ENCODE data around the gene ARL14EPL.

The ARL14EPL gene

DNA sequence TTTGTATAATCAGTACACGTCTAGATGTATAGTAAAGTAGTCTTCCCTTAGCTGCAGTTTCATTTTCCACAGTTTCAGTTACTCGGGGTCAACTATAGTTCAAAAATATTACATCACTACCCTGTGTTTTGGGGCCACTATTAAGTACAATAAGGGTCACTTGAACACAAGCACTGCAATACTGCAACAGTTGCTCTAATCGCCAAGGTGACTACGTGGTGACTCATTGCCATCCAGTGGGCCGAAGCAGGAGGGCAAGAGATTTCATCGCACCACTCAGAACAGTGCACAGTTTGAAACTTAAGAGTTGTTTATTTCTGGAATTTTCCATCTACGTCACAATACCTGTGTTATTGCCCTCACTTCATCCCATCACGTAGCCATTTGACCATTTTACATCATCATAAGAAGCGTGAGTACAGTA lies at the start of gene ARL14EPL:
TSS of gene ARL14EPL (plus strand) at position 379 of the 424 bp plus-strand sequence. CDS start 18,994 bp downstream, outside the sequence.
- DNase-seq, result peak; percentile 14

DNA sequence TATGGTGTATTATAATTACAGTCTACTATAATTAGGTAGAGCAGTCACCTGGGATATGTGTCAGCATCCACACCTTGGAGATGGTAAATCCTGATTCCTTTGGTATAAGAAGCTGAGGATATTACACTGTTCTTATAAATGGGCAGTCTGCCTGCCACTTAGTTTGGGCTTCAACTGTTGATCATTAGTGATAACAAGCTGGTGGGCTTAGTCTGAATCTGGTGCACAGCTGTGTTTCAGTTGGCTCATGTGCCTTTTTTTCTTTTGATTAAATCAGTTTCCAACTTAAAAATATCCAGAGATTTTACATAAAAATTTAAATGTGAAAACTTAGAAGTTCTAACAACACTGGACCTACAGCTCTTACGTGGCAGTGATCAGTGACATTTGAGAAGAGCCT lies 48.8 kb upstream of the ARL14EPL start:
- DNase-seq, result no peak

DNA sequence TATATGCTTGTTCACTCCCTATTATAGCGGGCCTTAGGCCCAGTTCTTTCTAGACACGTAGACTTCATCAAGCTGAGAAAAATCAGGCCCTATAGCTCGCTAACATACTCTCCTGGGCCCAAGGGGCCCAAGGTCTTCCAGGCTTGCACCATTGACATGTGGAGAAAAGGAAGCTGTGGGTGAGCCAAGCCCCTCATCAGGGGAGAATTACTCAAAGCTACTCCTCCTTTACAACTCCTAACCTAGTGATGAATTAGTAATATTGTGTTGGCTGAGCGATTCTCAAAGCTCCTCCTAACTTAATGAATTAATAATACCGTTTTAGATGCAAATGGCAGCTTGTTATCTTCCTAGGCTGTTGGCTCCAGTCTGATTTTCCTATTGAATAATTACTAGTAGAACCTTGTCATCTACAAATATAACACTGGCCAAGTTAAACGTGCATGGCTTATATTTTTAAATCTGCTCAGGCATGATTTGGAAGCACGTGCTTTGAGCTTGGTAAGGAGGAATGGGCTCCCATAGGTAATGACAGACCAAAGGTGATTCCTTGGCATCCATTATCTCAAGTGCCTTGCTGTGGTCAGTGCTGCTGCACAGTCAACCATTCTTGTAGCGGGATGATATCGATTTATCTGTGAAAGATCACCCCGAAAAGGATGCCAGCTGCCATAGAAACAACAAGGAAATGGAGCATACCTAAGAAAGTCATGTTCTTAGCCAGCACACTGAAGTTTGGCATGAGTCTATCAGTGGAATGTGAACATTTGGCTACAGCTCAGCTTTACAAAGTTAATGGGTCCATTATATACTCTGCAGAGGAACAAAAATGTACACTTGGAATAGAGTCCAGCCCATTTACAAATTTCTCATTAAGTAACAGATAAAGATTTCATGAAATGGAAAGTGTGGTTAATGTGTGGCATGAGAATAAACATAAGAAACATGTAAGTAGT lies 46.2 kb upstream of the ARL14EPL start:
- DNase-seq, result no peak

DNA sequence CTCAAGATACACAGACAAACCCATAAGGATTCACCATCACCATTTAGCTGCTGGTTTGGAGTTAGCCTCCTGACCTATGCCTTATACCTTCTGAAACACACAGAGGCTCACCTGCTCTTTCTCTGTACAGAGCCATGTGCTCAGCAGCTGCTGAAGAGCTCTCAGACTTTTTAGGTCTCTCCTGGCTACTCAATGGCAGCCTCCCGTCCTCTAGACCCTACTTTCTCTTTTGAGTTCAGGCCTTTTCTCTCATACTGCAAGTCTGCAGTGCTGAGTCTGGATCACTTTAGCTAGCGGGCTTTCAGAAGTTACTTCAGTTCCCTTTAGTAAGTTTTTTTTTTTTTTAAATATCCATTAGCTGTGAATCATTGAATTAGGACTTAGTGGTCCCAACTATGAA lies 44.3 kb upstream of the ARL14EPL start:
- DNase-seq, result no peak

DNA sequence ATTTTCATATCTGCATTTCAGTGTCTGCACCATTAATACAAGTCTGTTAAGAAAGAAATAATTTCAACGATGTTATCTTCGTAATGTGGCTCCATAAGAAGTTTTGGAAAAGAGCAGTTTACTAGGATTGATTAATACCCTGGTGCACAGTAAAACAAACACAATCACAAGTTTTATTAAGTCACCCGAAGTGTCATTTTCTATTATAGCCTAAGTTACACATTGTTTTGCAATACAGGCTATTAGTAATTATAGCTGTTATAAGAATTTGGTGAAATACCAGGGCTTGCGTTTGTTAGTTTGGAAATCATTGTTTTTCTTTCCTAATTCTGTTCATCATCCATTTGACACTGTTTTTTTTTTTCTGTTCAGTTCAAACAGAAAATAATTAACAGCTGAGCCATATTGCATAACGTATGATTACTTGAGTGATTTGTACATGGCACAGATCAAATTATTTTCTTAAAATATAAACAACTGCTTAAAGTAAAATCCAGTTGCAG lies 39.4 kb upstream of the ARL14EPL start:
- DNase-seq, result no peak

DNA sequence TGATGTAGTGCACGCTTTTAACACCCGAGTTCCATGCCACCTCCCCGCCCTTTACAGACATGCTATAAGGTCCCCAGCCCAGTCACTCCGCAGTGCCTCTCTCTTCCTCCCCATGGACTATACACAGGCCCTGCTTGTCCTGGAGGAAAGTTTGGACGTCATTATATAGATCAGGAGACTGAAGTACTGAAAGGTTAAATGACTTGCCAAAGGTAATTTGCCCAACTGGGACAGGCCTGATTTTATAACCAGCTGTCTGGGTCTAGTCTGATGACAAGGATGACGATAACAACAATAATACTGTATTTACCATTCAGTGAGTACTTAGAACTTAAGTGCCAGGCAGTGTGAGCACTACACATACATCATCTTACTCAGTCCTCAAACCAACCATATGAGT lies 36.9 kb upstream of the ARL14EPL start:
- DNase-seq, result no peak

DNA sequence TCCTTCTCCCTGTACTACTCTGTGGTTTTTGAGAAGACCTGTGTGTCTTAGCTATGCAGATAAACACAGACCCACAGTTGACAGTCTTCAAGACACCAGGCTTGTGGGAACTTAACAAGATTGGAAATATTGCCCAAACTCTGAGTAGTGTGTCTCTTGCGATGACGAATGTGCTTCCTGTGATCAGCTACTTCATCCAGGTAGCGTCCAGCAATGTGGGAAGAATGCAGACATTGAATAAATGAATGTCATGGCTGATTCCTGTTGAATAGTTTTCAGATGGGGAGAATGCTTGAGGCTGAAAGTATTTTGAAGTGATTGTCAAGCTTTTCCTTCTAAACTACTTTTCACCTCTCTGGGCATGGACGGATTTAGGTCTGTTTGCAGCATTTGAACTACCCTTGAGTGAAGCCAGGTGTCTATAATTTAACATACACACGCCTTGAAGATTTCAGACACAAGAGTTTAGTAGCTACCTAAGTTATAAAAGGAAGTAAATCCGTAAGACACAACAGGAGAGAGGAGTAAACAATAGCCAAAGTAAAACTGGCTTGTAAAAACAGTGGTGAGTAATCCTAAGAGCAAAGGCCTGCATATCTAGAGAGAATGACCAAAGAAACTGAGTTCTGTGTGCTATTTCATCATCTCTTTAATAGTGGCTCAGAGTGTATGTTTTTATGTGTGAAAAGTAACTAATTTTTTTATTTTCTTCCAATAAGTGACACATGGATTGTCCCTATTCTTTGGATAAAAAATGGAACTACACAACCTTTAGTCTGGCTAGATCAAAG lies 30.0 kb upstream of the ARL14EPL start:
- no peak for DNase-seq

DNA sequence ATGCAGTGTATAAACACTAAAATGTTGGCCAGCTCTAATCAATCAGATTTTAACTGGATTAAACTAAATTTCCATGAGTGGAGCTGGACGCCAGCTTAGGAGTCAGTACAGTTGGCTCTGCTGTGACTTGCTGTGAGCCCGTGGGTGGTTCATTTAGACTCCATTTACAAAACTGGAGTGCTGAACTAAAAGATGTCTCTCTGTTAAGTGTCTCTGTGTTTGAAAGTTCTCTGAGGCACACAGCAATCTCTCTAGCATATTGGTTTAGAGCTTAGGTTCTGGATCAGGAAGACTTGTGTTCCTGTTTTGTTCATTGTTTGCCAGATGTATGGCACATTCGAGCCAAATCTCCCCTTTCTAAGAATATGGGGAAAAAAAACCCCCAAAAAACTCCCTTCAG lies 28.0 kb upstream of the ARL14EPL start:
- no peak for DNase-seq

DNA sequence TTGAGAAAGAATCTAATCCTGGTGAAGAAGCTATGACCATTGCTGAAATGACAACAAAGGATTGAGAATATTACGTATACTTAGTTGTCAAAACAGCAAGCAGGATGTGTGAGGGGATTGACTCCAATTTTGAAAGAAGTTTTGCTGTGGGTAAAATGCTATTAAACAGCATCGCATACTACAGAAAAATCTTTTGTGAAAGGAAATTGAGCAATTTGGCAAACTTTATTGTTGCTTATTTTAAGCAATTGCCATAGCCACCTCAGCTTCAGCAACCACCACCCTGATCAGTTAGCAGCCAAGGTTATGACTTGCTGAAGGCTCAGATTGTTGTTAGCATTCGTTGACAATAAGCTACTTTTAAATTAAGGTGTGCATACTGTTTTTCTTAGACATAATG lies 22.5 kb upstream of the ARL14EPL start:
- DNase-seq, result no peak

DNA sequence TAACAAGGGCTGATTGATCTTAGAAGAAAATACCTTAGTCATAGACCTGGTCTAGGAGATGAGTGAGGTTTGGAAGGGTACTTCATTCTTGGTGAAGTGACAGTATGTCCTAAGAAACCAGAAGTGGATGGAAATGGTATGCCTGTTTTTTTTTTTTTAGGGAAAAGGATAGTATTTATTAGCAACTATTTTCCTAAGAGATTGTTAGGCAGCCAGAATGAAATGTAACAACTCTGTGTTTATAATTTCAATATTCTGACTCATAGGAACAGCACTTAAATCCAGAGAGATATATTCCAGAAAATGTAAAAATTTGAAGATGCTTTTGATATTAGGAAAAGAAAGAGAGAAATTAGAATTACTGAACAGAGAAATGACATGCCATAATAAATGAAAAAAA lies 21.2 kb upstream of the ARL14EPL start:
- DNase-seq, result no peak

DNA sequence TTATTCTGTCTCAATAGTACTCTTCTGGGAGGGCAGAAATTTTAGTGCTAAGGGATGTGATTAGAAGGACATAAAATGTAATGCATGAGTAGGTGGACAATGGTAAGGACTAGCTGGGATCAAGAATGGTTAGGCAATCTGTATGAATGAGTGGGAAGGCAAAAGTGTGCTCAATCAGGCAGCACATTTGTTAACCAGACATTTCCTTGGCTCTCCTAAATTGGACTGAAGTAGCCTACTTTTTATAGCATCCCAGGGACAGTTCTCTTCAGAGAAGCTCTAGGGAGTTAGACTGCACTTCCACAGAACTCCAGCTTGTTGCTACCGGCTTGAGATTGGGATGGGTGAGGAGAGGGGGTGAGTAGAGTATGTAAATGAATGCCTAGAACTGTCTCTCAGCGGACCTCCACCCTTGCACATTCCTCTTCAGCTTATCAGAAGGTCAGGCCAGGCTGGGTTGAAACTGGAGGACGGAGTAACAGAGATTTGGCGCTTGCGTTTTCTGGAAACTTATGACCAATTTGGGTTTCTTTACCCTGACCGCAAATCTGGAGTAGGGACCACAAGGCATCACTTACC lies 19.0 kb upstream of the ARL14EPL start:
- DNase-seq, result no peak

DNA sequence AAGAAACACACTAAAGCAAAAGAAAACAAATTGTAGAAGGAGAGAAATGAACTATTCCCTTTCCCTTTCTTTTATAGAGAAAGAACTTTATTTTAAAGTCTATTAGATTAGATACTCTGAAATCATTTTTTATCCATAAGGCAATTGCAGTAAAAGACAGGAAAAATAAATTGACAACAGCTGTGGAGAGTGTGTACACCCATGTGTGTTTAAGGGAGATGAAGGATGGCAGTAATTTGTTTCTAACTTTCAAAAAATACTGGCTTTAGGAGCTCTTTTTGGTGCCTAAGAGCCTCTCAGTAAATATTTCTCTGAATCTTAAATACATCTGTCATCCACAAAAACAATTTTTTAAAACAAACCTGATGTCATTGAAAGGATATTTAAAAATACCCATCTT lies 18.3 kb upstream of the ARL14EPL start:
- DNase-seq, result no peak

DNA sequence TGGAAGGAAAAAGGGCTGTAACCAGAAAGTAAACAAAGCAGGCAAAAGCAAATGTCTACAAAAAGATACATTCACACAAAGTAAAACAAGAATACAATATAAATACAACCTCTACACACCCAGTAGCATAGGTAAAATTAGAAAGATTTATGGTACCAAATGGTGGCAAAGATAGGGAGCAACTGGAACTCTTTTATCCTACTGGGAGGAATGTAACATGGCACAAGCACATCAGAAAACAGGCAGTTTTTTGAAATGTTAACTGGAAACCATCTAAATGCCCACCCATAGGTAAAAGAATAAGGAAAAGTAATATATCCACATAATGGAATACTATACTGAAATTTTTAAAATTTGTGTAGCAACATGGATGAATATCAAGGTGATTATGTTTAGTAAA lies 8.7 kb upstream of the ARL14EPL start:
- DNase-seq, result no peak

DNA sequence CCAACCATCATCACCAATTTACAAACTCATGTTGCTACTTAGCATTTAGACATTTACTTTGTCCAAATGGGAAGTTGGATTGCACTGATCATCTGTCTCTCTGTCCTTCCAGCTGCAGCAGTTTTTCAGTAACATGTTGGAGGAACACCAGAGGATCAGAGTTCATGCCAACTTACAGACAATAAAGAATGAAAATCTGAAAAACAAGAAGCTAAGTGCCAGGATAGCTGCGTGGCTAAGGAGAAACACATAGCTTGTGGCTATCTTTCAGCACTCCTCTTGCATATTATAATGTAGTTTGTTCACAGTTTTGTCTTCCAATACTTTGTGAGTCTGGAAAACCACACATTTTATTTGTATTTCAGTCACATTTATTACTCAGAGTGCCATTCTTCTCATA lies 6.4 kb upstream of the ARL14EPL start:
- DNase-seq, result no peak

DNA sequence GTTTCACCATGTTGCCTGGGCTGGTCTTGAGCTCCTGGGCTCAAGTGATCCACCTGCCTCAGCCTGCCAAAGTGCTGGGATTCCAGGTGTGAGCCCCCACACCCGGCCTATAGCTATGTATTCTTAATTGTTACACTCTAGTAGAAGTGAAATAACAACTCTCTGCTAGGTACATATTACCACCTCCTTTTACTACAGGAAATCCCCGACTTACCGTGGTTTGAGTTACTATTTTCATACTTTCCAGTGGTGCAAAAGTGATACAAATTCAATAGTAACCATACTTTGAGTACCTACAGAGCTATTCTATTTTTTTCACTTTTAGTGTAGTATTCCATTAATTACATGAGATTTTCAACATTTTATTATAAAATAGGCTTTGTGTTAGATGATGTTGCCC lies 719 bp downstream of the ARL14EPL start:
- no peak for DNase-seq

DNA sequence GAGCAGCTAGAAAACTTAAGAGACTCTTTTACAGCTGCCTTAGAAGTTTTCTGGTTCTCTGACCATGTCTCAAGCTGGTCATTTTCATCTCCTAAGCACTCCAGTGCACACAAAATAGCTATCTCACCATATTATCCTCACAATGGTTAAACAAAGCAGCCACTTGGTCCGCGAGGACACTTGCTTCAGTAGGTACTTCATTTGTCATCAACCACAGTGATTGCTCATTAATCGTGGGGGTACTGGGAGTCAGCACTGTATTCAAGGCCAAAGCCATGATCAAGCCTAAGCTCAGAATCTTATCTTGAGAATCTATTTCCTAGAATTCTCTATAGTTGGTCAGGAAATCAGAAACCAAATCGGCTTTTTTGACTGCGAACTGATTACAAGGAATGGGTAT lies 2.9 kb downstream of the ARL14EPL start:
- no peak for DNase-seq

DNA sequence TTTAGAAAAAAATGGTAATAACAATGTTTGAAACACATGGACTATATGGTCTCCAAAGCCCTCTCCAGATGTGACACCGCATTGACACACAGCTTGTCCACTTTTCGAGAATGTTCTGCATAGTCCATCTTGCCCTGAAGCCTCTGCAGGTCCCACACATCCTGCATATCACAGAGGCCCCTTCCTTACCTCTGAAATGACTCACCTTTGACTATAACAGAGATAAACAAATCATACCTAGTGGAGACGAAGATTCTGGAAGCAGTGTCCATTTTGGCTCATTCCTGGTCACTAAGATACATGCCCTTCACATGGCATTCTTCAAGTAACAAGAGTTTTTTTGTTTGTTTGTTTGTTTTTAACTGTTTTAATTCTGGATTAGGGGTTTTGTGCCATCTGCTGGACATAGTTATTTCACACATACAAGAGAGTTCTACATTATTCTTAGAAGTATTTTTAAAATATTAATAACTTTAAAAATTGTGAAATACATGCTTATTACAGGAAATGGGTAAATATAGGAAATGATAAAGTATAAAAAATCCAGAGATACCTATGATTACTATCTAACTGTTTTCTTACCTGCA lies 5.1 kb downstream of the ARL14EPL start:
- DNase-seq, result no peak

DNA sequence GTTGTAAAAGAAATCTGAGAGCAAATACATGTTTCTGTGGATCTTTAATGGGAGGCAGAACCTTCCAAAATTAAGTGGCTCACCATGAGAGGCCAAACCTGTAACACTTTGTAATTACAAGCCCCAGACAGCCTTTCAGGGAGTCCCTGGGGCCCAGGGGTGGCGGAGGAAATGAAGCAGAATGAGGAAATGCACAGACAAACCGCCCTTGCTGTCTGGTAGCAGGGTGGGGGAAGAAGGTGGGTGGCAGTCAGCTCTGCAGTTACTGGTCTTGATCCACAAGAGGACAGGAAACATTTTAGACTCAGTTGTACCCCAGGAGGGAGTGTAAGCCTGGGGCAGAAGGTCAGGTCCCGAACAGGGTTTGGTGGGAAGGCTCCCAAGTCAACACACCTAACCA lies 6.5 kb downstream of the ARL14EPL start:
- DNase-seq, result peak; percentile 18

DNA sequence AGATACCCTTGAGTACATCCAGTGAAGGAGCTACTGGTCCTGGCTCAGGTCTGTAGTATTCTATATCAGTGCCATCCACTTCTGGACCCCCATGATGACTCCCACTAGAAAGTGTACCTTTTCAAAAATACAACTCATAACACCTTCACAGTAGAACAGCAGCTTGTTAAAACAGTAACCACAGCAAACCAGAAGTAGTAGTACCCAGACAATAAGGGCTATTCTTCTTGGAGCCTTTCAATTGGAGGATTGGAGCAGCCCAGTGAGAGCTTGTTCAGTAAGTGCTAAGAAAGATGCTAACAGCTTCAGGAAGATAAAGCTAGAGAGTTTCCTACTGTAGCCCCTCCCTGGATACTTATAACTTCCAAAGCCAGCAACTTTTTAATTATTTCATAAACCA lies 10.1 kb downstream of the ARL14EPL start:
- DNase-seq, result no peak

DNA sequence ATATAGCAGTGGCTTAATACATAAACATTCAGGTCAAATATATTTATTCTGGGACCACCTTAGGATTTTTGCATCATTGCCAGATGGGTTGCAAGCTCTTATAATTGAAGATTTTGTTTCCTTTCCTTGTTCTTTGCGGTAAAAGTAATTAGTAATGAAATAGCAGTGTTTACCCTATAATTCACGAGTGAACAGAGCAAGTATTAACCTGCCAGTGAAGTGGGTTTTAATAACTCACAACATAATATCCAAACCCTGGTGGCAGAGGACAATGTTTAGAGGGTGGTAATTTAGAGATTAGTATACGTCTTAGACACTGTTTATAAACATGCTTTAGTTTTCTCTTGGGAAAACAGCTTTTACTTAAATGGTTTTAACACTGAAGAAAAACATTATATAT lies 11.8 kb downstream of the ARL14EPL start:
- no peak for DNase-seq

DNA sequence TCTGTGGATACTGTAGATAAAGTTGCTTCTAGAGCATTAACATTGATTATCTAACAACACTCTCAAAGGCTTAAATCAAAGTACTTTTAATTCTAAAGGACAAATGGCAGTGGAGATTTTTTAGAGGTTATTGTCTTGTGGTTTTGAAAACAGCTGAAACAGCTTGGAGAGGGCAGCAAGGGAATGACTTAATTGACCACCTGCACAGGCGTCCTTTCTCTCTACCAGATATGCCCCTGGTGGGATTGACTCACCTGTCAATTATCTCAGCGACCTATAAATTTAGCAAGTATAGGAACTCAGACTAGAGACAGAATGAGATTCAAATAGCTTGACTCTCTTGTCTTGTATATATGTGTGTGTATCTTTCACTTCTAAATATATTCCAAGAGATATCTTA lies 13.5 kb downstream of the ARL14EPL start:
- DNase-seq, result no peak

DNA sequence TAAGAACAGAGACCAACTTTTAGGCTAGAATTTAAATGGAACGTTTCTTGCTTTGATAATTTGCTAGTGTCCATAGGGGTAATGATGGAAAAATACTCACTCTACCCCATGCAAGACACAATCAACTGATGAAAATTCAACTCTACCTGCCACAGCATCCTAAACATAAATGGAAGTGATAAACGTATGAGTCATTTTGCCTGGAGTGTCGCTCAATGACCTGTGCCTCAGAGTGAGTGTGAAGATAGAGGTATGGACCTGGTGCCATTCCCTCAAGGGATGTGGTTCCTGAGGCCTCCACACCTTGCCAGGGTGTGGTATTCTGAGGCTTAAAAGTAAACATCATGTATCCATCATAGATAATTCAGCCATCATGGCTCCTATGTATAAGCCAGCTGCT lies 14.0 kb downstream of the ARL14EPL start:
- DNase-seq, result no peak

DNA sequence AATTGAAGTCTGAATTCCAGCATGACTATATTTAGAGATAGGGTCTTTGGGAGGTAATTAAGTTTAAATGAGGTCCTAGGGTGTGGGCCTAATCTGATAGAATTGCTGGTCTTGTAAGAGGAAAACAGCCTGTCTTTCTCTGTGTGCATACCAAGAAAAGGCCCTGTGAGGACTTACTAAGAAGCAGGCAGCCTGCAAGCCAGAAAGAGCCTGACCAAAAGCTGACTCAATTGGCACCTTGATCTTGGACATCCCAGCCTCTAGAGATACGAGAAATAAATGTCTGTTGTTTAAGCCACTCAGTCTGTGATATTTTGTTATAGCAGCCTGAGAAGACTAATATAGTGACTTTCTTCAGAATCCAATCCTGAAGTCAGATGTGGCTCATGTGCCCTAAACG lies 14.6 kb downstream of the ARL14EPL start:
- no peak for DNase-seq
